GM19438 (cell line): ENCODE results near the gene TMEM120A.

Source experiments
- ATAC-seq: cut with Tn5 transposase; IDR thresholded peaks from one replicate; pipeline ENCODE4 v1.9.1; 2021; ENCODE audit warnings: low read depth; ENCODE audit not compliant: unreplicated experiment

TMEM120A gene

GRCh38 chr7:75961218-75961617 is 33.2 kb downstream of the TMEM120A start:
- no peak for ATAC-seq

- ATAC-seq: no peak
These were observed 34.0 kb downstream of the TMEM120A start for GRCh38 chr7:75960372-75960771.

DNA sequence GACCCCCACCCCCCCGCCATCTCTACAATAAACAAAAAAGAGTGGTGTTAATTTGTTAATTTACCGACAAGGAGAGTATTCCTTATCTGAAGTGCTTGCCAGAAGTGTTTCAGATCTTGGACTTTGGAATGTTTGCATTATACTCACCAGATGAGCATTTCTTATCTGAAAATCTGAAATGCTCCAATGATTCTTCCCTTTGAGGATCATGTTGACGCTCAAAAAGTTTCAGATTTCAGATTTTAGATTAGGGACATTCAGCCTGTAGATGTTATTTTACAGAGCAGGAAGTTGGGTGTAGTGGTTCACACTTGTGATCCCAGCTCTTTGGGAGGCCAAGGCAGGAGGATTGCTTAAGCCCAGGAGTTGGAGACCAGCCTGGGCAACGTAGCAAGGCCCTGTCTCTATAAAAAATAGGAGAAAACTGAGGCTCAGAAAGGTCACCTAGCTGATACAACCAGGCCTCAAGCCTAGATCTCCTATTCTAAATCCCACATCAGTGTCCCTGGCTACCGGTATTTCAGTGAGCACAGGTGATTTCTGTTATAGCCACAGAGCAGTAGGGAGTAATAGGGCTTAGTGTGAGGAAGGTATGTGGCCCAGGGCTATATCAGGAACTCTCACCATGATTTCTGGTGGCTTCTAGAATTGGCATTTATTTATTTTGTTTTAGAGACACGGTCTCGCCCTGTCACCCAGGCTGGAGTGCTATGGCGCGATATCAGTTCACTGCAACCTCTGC is 35.4 kb downstream of the TMEM120A start:
- no peak for ATAC-seq

- ATAC-seq: no peak
These were observed 37.2 kb downstream of the TMEM120A start for GRCh38 chr7:75957021-75957736.

GRCh38 chr7:75955331-75955955 is 39.0 kb downstream of the TMEM120A start:
- no peak for ATAC-seq

DNA sequence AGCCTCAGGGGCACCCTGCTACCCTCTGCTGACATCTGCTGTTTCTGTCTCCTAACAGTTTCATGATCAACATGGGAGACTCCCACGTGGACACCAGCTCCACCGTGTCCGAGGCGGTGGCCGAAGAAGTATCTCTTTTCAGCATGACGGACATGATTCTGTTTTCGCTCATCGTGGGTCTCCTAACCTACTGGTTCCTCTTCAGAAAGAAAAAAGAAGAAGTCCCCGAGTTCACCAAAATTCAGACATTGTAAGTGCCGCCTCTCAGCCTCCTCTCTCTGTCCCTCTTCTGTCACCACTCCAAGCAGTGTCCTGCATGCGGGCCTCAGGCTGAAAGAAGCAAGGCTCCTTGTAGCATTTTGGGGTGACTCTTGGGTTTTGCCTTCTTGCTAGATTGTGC is 40.5 kb downstream of the TMEM120A start:
- ATAC-seq: no peak

DNA sequence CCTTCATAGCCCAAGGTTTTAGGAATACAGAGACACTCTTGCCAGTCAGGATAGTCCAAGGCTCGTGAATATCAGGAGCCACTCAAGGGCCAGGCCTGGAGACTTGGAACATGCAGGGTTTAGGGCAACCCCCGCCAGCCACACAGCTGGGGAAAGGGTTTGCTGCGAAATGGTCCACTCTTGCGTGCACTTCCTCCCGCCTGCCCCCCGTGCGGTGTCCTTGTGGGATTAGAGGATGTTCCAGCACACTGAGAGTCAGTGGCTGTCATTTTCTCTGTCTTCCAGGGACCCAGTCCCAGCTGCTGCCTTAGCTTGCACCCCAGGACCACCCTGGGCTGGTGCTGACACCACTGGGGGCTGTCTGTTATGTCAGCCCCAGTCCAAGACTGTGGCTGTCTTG is 41.0 kb downstream of the TMEM120A start:
- no peak for ATAC-seq

DNA sequence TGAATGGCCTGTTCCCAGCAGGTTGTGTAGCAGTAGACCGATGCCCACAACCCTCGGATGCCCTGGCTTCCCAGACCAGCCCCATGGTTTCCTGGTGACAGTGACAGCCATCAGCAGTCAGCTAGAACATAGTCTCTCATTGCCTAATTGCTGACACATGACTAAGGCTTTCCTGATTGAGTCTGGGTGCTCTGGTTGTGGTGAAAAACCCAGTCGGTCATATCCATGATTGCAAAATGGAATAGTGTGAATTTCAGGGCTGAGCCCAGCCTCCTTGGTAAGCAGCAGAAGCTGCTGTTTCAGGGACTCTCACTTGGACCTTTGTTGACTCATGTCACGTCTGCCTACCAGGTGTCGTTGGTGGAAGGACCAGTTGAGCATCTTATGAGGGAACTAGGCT is 42.9 kb downstream of the TMEM120A start:
- no peak for ATAC-seq

- no peak for ATAC-seq
These were observed 44.2 kb downstream of the TMEM120A start for GRCh38 chr7:75950111-75950681.

DNA sequence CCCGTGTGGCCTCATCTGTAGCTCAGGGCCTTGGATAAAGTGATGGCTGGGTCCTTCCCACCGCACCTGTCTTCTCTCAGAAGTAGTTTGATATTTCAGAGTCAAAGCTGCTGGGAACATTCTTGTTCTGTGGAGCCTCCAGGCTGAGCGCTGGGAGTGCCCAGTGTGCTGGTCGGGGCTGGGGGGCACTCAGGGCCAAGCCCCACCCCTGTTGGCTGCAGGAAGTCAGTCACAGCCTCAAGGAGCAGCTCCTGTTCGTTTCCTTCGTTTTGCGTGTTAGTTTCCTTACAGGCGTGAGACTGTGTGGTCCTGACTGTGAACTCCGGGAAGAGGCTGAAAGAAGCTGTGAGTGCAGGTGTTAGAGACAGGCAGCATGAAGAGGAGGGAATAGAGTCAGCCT is 46.2 kb downstream of the TMEM120A start:
- ATAC-seq: no peak

- ATAC-seq: no peak
These were observed 48.1 kb downstream of the TMEM120A start for GRCh38 chr7:75946207-75946855.

- ATAC-seq: no peak
These were observed 48.9 kb downstream of the TMEM120A start for GRCh38 chr7:75945297-75946168.

DNA sequence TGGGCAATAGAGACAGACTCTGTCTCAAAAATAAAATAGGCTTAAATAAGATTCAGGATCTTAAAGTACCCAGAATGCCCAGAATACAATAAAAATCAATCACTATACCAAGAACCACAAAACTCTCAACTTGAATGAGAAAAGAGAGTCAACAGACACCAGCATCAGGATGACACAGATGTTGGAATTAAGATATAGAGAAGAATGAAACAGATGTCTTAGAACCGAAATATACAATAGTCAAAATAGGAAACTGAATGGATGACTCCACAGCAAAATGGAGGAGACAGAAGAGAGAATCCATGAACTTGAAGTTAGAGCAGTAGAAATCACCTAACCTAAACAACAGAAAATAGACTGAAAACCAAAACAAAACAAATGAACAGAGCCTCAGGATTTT is 49.9 kb downstream of the TMEM120A start:
- ATAC-seq: no peak

DNA sequence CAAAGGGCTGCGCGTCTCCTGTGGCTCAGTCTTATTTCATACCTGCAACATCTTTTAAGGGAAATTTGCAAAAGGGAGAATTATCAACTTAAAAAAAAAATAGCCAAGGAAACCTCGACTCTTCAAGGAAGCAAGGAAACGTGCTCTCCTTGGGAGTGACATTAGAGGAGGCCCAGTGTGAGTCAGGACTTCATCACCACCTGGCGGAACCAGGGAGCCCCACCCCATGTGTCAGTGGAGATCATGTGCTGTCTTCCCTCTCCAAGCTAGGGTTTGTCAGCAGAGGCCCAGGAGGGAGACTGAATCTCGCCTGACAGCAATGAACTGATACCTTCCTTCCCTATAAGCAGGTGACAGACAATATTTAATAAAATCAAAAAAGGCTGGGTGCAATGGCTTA is 50.5 kb downstream of the TMEM120A start:
- no peak for ATAC-seq

DNA sequence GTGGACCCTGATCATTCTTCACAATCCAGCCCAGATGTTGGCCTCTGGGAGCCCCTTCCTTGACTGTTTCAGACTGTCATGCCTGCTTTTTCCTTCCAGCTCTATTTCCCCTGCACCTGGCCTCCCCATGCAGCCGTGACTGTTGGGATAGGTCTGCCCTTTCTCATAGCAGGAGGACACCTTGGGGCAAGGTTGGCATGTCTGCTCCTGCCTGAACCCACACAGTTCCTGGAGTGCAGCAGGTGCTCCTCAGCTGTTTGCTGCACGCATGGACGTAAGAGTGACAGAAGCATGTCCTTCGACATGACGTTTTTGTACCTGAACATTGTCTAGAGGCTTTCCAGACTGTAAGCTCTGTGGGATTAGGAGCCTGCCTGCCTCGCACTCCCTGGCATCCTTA is 55.5 kb downstream of the TMEM120A start:
- no peak for ATAC-seq

DNA sequence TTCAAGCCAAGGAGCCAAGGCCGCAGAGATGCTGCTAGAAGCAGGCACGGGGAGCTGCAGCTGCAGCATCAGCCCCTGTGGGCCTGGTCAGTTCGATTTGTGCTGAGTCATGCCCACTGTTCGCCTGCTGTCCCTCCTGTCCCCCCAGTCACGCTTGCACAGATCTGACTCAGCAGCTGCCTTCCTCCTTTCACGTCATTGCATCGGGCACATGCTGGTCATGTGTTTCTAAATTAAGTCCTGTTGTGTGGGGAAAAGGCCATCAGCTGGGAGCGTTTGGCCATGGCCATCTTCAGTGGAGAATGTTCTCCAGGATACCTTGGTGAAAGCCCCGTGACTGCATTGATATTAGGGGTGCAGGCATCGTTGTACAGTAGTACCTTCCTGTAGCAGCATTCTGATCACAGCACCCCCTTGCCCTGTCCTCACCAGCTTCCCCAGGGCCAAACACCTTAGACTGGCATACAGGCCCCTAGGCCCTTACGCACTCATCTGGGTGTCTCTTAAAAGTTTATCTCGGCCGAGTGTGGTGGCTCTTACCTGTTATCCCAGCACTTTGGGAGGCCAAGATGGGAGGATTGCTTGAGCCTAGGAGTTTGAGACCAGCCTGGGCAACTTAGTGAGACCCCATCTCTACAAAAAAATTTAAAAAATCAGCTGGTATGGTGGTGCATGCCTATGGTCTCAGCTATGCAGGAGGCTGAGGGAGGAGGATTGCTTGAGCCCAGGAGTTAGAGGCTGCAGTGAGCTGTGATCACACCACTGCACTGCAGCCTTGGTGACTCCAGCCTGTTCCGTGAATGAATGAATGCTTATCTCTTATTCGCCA is 56.2 kb downstream of the TMEM120A start:
- no peak for ATAC-seq
